Spinal cord (tissue), 10 donors: ENCODE data around the gene RAB18. TPM values are rescaled to one million over a fixed set of nuclear protein-coding genes. Genes with fewer than 3 reads are reported as not detected.
A peak's percentile ranks its signal among the peaks of the same experiment; 100 is the strongest.
"Not testable (repeated sequence)": the region's sequence is repeated elsewhere in the genome, so short reads cannot be mapped to it uniquely, and the experiment has no call there.

ENCODE experiments used
- DNase-seq, 6 donors: peaks; one replicate each; pipeline versions ENCODE4 v3.0.0 to v3.0.0-alpha.2; 2013 to 2015; ENCODE audit warnings: low spot score in 6 of 6, low read depth in 4 of 6
- H3K27ac ChIP-seq: one replicate; pipeline ENCODE4 v1.5.1; 2013; ENCODE audit warnings: low read depth, low read length, control low read depth
- H3K27me3 ChIP-seq: one replicate; pipeline ENCODE4 v1.6.1; 2013; ENCODE audit warnings: low read length; ENCODE audit not compliant: control insufficient read depth, insufficient read depth
- H3K36me3 ChIP-seq: one replicate; pipeline ENCODE4 v1.6.1; 2013; ENCODE audit warnings: low read length; ENCODE audit not compliant: control insufficient read depth, insufficient read depth
- H3K4me1 ChIP-seq: one replicate; pipeline ENCODE4 v1.6.1; 2013; ENCODE audit warnings: low read length; ENCODE audit not compliant: control insufficient read depth, insufficient read depth
- H3K4me3 ChIP-seq: one replicate; pipeline ENCODE4 v1.5.1; 2013; ENCODE audit warnings: low read depth, low read length, control low read depth
- H3K9me3 ChIP-seq: one replicate; pipeline ENCODE4 v1.6.1; 2013; ENCODE audit warnings: low read length; ENCODE audit not compliant: control insufficient read depth, insufficient read depth
- WGBS: methylation state at CpG from one replicate; pipeline ENCODE4 v1.1.5; 2013; ENCODE audit warnings: missing lambda C conversion rate; ENCODE audit not compliant: insufficient coverage; 5-methylcytosine and 5-hydroxymethylcytosine counted together
- polyA plus RNA-seq, 2 donors: library from polyadenylated mRNA; unstranded; fragments of 120-200 nt; gene quantifications; one replicate each; pipeline ENCODE4 v1.2.1, GENCODE V29; 2013; ENCODE audit not compliant: insufficient read length in 2 of 2
- total RNA-seq, 2 donors: library from RNA; depleted of rRNA in 1 of 2; stranded (reverse); fragments of 120-200 nt in 1 of 2; fragments of >200 nt in 1 of 2; gene quantifications; one replicate each; pipeline versions ENCODE4 v1.2.3 to v1.2.4, GENCODE V29; 2013 to 2014
- donor health status: healthy.

The RAB18 gene
- total and polyA plus RNA-seq, 4 donors = 103 to 199 (median 138) TPM

GRCh38 chr10:27564398-27564797 is 60.3 kb downstream of the RAB18 start:
- no CpG with 5 or more reads among the region's 1 CpG for WGBS

GRCh38 chr10:27564880-27565279 is 60.8 kb downstream of the RAB18 start:
- Histone ChIP-seq H3K27ac (no peak overlapping the region), H3K9me3 (no peaks in the 10 kb centered on the region), H3K27me3 (no peaks in the 10 kb centered on the region), H3K36me3 (no peaks in the 10 kb centered on the region), H3K4me3 (no peak overlapping the region), H3K4me1 (no peaks in the 10 kb centered on the region)
- no CpG with 5 or more reads among the region's 3 CpGs for WGBS
- DNase-seq = no peak

More at GRCh38 chr10:27564398-27564797, 60.3 kb downstream of the RAB18 start:
- DNase-seq = no peak
- H3K27ac ChIP-seq = no peak overlapping the region
- H3K27me3 ChIP-seq = no peaks in the 10 kb centered on the region
- no peaks in the 10 kb centered on the region for H3K36me3 ChIP-seq
- H3K4me3 ChIP-seq = no peak overlapping the region
- H3K4me1 ChIP-seq = no peaks in the 10 kb centered on the region
- H3K9me3 ChIP-seq = no peaks in the 10 kb centered on the region

- 92% methylated on average over 5 of the region's 7 CpGs for WGBS
- no peaks in the 10 kb centered on the region for H3K27me3 ChIP-seq
- no peaks in the 10 kb centered on the region for H3K36me3 ChIP-seq
- no peaks in the 10 kb centered on the region for H3K4me1 ChIP-seq
- H3K27ac ChIP-seq = no peak overlapping the region
- no peak for DNase-seq
- H3K4me3 ChIP-seq = no peak overlapping the region
- no peaks in the 10 kb centered on the region for H3K9me3 ChIP-seq
Measured at GRCh38 chr10:27568196-27569175, 64.4 kb downstream of the RAB18 start.

GRCh38 chr10:27569946-27570345 is 65.8 kb downstream of the RAB18 start:
- DNase-seq = no peak
- H3K4me3 ChIP-seq = no peak overlapping the region

GRCh38 chr10:27577038-27577437 is 72.9 kb downstream of the RAB18 start:
- DNase-seq, H3K9me3 ChIP-seq, H3K4me1 ChIP-seq, H3K27ac ChIP-seq, H3K36me3 ChIP-seq, H3K27me3 ChIP-seq, H3K4me3 ChIP-seq: not testable (repeated sequence)
- 100% methylated on average over 1 of the region's 5 CpGs for WGBS

More at GRCh38 chr10:27569946-27570345, 65.8 kb downstream of the RAB18 start:
- Histone ChIP-seq H3K27me3 (no peaks in the 10 kb centered on the region), H3K36me3 (no peaks in the 10 kb centered on the region), H3K9me3 (no peaks in the 10 kb centered on the region), H3K4me1 (no peaks in the 10 kb centered on the region), H3K27ac (no peak overlapping the region)
- no CpG with 5 or more reads among the region's 4 CpGs for WGBS

GRCh38 chr10:27578316-27578715 is 74.2 kb downstream of the RAB18 start:
- DNase-seq = peak in 1 of 6 donors; percentile 60
- Histone ChIP-seq H3K27me3 (no peaks in the 10 kb centered on the region), H3K4me3 (no peak overlapping the region), H3K9me3 (no peaks in the 10 kb centered on the region), H3K27ac (no peak overlapping the region), H3K36me3 (no peaks in the 10 kb centered on the region), H3K4me1 (no peaks in the 10 kb centered on the region)
- WGBS = 85% methylated on average over 2 of the region's 4 CpGs

- no CpG with 5 or more reads among the region's 4 CpGs for WGBS
- no peaks in the 10 kb centered on the region for H3K9me3 ChIP-seq
- no peak for DNase-seq
- H3K27ac ChIP-seq = no peak overlapping the region
- no peak overlapping the region for H3K4me3 ChIP-seq
- H3K27me3 ChIP-seq = no peaks in the 10 kb centered on the region
- H3K36me3 ChIP-seq = no peaks in the 10 kb centered on the region
- H3K4me1 ChIP-seq = no peaks in the 10 kb centered on the region
Measured at GRCh38 chr10:27581225-27581624, 77.1 kb downstream of the RAB18 start.

GRCh38 chr10:27584302-27584701 is 80.2 kb downstream of the RAB18 start:
- no peaks in the 10 kb centered on the region for H3K9me3 ChIP-seq
- WGBS = no CpG with 5 or more reads among the region's 2 CpGs
- no peaks in the 10 kb centered on the region for H3K4me1 ChIP-seq
- H3K4me3 ChIP-seq = no peak overlapping the region
- no peaks in the 10 kb centered on the region for H3K36me3 ChIP-seq
- H3K27me3 ChIP-seq = no peaks in the 10 kb centered on the region
- H3K27ac ChIP-seq = no peak overlapping the region
- DNase-seq = no peak
